Subcutaneous adipose tissue (tissue), 4 donors: ENCODE results near the gene L1TD1. TPM values are rescaled to one million over a fixed set of nuclear protein-coding genes. Genes with fewer than 3 reads are reported as not detected.

ENCODE experiments used
- total RNA-seq, 4 donors: library from RNA; depleted of rRNA; stranded (reverse); fragments of >200 nt; gene quantifications; one replicate each; pipeline ENCODE4 v1.1.0, GENCODE V29; 2016
- TF ChIP-seq, protein P1 (sequence below): fragments of 450-650 bp; IDR thresholded peaks from one replicate; pipeline ENCODE4 v1.5.1; 2016; ENCODE audit warnings: low read depth, mild to moderate bottlenecking, control low read depth, antibody characterized with exemption, moderate library complexity

L1TD1 gene
- total RNA-seq, 4 donors from 2014 or later: 0.22 to 0.34 TPM; not detected in 2

DNA sequence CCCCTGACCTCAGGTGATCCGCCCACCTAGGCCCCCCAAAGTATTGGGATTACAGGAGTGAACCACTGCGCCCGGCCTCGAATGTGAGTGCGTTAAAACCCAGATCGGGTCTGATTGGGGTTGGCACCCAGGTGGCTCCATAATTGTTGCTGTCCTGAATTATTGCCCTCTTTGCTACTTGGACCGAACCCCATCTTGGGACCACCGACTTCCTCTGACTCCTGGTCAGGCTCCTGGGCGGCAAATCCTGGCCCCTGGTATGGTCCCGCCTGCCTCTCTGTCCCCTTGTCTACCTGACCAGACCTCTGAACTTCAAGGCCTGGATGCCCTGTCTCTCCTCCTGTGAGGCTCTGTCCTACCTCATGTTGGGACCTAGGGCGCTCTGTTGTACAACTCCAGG, 32.8 kb downstream of the L1TD1 start:
- TF ChIP-seq, protein P1, sequence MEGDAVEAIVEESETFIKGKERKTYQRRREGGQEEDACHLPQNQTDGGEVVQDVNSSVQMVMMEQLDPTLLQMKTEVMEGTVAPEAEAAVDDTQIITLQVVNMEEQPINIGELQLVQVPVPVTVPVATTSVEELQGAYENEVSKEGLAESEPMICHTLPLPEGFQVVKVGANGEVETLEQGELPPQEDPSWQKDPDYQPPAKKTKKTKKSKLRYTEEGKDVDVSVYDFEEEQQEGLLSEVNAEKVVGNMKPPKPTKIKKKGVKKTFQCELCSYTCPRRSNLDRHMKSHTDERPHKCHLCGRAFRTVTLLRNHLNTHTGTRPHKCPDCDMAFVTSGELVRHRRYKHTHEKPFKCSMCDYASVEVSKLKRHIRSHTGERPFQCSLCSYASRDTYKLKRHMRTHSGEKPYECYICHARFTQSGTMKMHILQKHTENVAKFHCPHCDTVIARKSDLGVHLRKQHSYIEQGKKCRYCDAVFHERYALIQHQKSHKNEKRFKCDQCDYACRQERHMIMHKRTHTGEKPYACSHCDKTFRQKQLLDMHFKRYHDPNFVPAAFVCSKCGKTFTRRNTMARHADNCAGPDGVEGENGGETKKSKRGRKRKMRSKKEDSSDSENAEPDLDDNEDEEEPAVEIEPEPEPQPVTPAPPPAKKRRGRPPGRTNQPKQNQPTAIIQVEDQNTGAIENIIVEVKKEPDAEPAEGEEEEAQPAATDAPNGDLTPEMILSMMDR: no peak

GRCh38 chr1:62228136-62228882, 33.7 kb downstream of the L1TD1 start:
- TF ChIP-seq, protein P1: no peak

DNA sequence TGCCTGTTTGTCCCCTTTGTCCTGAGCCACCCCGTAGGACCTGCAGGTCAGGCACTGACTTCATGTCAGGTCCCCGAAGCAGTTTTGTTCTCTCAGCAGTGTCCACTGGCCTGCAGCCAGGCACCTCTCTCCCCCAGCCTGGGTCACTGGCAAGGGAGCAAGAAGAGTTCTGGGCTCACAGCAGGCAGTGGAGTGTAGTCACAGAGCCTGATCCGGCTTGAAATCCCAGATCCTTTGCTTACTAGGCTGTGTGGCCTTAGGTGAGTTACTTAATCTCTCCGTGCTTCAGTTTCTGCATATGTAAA, 34.2 kb downstream of the L1TD1 start:
- TF ChIP-seq, protein P1: no peak

DNA sequence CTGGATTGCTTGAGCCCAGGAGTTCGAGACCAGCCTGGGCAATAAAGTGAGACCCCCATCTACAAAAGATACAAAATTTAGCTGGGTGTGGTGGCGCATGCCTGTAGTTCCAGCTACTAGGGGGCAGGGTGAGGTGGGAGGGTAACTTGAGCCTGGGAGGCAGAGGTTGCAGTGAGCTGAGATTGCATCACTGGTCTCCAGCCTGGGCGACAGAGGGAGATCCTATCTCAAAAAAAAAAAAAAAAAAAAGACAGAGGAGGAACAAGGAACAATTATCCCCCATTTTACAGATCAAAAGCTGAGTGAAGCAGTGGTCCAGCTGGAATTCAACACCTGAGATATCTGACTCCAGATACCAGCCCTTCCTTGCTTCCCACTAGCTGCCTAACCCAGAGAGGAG, 34.8 kb downstream of the L1TD1 start:
- TF ChIP-seq, protein P1: no peak

GRCh38 chr1:62229932-62230331, 35.3 kb downstream of the L1TD1 start:
- TF ChIP-seq, protein P1: no peak

DNA sequence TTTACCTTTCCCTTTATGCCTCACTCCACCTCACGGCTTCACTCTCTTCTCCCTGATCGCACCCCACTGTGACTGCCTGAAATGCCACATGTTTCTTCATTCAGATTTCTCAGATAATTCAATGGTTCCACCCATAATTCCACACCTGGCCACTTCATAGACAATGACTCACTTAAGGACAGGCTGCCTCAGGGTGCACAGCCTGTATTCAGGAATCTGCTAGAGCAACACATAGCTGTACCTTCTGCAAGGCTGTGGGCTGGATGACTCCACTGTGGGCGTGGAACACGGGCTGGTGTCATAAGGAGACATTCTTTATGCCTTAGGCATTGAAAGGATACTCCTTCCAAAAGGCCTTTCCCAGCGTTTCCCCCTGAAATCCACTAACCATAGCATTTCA, 36.1 kb downstream of the L1TD1 start:
- TF ChIP-seq, protein P1: no peak

DNA sequence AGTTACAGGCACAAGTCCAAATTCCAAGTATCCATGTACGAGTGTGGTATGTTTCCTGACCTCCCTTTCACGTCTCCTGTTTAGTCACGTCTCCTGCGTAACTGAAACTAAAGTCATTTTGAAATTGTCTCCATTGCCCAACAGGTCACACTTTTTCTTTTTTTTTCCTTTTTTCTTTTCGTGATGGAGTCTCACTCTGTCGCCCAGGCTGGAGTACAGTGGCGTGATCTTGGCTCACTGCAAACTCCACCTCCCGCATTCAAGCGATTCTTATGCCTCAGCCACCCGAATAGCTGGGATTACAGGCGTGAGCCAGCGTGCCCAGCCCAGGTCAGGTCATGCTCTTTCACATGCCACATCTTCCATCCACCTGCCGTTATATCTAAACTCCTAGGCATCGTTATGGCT, 38.2 kb downstream of the L1TD1 start:
- TF ChIP-seq, protein P1: no peak
